ENCODE data around the gene TUFM.
"Not testable (repeated sequence)": the region's sequence is repeated elsewhere in the genome, so short reads cannot be mapped to it uniquely, and the experiment has no call there.

TUFM gene

DNA sequence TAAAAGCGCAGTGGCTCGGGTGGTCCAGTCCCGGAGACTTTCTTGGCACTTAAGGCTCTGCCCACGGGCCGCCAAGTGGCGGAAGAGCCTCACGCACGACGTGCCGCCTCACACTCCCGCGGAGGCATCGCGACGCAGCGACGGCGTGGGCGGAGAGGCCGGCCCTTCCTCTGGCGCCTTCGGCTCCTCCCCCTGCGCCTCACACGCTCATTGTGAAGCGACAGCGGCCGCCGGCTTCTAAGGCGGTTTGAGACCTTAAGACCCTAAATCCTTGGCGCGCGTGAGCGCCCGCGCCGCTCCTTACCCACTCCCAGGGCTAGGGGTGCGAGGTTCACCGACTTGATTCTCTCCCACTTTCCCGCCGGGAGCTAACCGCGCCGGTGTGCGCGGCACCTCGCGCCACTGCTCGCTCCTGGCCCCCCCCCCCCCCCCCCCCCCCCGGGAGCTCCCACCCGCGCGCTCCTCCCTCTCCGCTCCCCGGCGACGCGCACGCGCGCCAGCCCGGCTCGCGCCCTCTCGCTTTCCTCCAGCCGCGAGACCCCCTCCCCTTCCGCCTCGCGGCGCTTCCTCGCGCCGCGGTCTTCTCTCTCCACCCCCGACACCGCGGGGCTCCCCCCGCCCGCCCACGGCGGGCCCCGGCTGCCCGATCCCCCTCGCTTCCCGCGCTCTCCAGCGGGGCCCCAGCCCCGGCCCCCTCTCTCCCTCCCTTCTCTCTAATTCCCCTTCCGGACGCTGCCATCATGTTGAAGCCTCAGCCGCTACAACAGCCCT is 23.4 kb downstream of the TUFM start, which contains the start of gene ATXN2L:
Gene ATXN2L (plus strand): TSS at position 480 of the 771 bp plus-strand sequence. CDS start 261 bp downstream, at position 741.
- Histone ChIP-seq H3K27me3 (ENCODE audit: low read depth, low read length) (no peaks in the 10 kb centered on the region), H3K4me3 (ENCODE audit: low read depth in 1 of 2, low read length in 2 of 2) (peak within 1 kb of the TSS; percentile 88 to 95), H3K4me1 (ENCODE audit: control insufficient read depth in 1 of 2, insufficient read depth in 2 of 2, low read length in 2 of 2) (peaks cover 7 to 24% of the 10 kb centered on the region in 2 donors), H3K36me3 (ENCODE audit: control insufficient read depth in 1 of 2, insufficient read depth in 2 of 2, low read length in 2 of 2) (peaks cover 28 to 34% of the 10 kb centered on the region in 2 donors), H3K27ac (ENCODE audit: low read length) (peak within 1 kb of the TSS; percentile 71), H3K9me3 (ENCODE audit: control insufficient read depth in 1 of 2, low read length in 2 of 2) (no peaks in the 10 kb centered on the region)

DNA sequence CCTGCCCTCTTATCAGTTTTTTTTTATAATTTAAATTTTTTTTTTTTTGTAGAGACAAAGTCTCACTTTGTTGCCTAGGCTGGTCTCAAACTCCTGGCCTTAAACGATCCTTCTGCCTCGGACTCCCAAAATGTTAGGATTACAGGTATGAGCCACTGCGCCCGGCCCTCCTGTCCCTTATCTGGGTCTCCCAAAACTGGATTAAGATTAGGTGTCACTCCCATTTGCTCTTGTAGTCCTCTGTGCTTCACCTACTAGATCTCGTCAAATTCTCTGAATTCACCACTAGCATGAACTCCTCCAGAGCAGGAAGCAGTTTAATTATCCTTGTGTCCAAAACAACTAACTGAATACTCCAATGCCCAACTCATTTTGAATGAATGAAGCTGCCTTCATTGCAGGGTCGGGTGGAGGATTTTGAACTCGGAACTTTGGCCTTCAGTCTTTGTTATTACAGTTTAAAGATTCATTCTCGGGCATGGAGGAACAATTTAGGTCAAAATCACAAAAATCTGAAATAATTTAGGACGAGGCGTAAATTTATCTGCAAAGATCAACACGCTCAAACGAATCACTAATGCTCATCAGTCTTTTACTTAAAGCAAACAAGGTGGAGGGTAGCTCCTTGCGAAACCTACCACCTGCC is 24.2 kb downstream of the TUFM start:
- Histone ChIP-seq H3K4me1 (ENCODE audit: control insufficient read depth in 1 of 2, insufficient read depth in 2 of 2, low read length in 2 of 2) (peaks cover 7 to 24% of the 10 kb centered on the region in 2 donors), H3K27ac (ENCODE audit: low read length) (peak overlapping the region; percentile 71)

DNA sequence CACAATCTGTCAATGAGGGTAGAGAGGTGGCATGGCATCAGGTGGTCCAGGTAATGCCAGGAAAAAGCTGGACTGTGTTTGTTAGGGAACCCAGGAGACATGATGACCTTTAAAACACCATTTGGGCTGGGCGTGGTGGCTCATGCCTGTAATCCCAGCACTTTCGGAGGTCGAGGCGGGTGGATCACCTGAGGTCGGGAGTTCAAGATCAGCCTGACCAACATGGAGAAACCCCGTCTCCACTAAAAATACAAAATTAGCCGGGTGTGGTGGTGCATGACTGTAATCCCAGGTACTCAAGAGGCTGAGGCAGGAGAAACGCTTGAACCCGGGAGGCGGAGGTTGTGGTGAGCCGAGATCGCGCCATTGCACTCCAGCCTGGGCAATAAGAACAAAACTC is 25.6 kb downstream of the TUFM start:
- not testable (repeated sequence) for H3K27me3 ChIP-seq (ENCODE audit: low read depth, low read length); H3K9me3 ChIP-seq (ENCODE audit: control insufficient read depth in 1 of 2, low read length in 2 of 2); H3K27ac ChIP-seq (ENCODE audit: low read length); H3K4me3 ChIP-seq (ENCODE audit: low read depth in 1 of 2, low read length in 2 of 2)
- H3K36me3 ChIP-seq (ENCODE audit: control insufficient read depth in 1 of 2, insufficient read depth in 2 of 2, low read length in 2 of 2): peaks cover 6 to 15% of the 10 kb centered on the region in 2 donors
- peaks cover 6 to 18% of the 10 kb centered on the region in 2 donors for H3K4me1 ChIP-seq (ENCODE audit: control insufficient read depth in 1 of 2, insufficient read depth in 2 of 2, low read length in 2 of 2)

More for the DNA sequence above, 24.2 kb downstream of the TUFM start:
- Histone ChIP-seq H3K27me3 (ENCODE audit: low read depth, low read length) (no peaks in the 10 kb centered on the region), H3K4me3 (ENCODE audit: low read depth in 1 of 2, low read length in 2 of 2) (peak overlapping the region; percentile 66 to 95), H3K9me3 (ENCODE audit: control insufficient read depth in 1 of 2, low read length in 2 of 2) (no peaks in the 10 kb centered on the region), H3K36me3 (ENCODE audit: control insufficient read depth in 1 of 2, insufficient read depth in 2 of 2, low read length in 2 of 2) (peaks cover 20 to 27% of the 10 kb centered on the region in 2 donors)

DNA sequence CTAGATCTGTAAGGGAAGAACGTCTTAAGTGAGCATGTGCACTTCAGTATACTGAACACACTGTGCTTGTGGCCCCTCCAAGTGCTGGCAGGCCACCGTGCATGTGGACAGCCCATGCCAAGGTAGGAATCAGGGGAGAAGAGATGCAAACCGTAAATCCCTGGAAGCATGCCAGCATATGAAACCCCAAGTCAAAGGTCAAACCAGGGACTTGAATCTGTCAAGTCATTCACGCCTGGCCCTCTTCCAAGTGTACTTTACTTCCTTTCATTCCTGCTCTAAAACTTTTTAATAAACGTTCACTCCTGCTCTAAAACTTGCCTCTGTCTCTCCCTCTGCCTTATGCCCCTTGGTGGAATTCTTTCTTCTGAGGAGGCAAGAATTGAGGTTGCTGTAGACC is 26.1 kb downstream of the TUFM start:
- Histone ChIP-seq H3K27ac (ENCODE audit: low read length) (no peak overlapping the region), H3K27me3 (ENCODE audit: low read depth, low read length) (no peaks in the 10 kb centered on the region), H3K36me3 (ENCODE audit: control insufficient read depth in 1 of 2, insufficient read depth in 2 of 2, low read length in 2 of 2) (peaks cover under 1 to 11% of the 10 kb centered on the region in 2 donors), H3K9me3 (ENCODE audit: control insufficient read depth in 1 of 2, low read length in 2 of 2) (no peaks in the 10 kb centered on the region), H3K4me3 (ENCODE audit: low read depth in 1 of 2, low read length in 2 of 2) (no peak overlapping the region), H3K4me1 (ENCODE audit: control insufficient read depth in 1 of 2, insufficient read depth in 2 of 2, low read length in 2 of 2) (peaks cover under 1 to 12% of the 10 kb centered on the region in 2 donors)

DNA sequence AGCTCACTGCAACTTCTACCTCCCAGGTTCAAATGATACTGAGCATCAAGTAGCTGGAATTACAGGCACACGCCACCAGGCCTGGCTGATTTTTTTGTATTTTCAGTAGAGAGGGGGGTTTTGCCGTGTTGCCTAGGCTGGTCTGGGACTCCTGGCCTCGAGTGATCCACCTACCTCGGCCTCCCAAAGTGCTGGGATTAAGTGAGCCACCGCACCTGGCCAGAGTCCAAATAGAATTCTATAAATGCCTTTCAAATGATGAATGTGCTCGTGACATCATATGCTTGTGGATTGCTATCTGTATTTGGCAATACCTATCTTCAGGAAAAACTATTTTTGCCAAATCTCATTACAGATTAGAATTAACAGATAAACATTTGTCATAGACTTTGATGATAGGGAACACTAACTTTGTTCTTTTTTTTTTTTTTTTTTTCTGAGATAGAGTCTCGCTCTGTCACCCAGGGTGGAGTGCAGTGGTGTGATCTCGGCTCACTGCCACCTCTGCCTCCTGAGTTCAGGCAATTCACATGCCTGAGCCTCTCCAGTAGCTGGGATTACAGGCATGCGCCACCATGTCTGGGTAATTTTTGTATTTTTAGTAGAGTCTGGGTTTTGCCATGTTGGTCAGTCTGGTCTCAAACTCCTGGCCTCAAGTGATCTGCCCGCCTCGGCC is 38.6 kb downstream of the TUFM start:
- not testable (repeated sequence) for H3K36me3 ChIP-seq (ENCODE audit: control insufficient read depth in 1 of 2, insufficient read depth in 2 of 2, low read length in 2 of 2); H3K4me3 ChIP-seq (ENCODE audit: low read depth in 1 of 2, low read length in 2 of 2); H3K27ac ChIP-seq (ENCODE audit: low read length); H3K27me3 ChIP-seq (ENCODE audit: low read depth, low read length); H3K9me3 ChIP-seq (ENCODE audit: control insufficient read depth in 1 of 2, low read length in 2 of 2); H3K4me1 ChIP-seq (ENCODE audit: control insufficient read depth in 1 of 2, insufficient read depth in 2 of 2, low read length in 2 of 2)

DNA sequence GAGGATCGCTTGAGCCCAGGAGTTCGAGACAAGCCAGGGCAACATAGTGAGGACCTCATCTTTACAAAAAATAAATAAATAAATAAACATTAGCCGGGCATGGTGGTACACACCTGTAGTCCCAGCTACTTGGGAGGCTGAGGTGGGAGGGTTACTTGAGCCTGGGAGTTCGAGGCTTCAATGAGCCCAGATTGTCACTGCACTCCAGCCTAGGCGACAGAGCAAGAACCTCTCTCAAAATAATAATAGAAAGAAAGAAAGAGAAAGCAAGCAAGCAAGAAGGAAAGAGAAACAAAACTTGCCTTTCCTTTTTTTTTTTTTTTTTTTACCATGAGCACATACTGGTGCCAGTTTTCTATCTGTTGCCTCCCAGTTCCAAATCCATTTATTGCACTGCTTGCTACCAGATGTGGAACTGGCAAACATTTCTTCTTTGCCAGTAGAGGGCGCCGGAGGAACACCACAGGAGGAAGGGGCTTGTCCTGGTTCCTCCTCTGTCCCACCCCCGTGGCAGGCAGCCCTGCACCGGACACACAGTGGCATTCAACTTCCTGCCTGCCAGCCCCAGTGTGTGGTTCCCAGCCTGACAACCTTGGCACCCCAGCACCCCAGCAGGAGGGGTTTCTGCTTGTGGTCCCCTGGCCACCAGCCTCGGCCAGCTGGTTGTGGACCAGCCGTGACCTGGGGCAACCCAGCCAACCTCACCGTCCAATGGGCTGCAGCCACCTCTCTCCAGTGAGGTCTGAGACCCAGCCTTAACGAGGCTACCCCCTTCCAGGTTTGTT is 43.7 kb downstream of the TUFM start:
- H3K27ac ChIP-seq (ENCODE audit: low read length); H3K4me3 ChIP-seq (ENCODE audit: low read depth in 1 of 2, low read length in 2 of 2); H3K9me3 ChIP-seq (ENCODE audit: control insufficient read depth in 1 of 2, low read length in 2 of 2); H3K27me3 ChIP-seq (ENCODE audit: low read depth, low read length); H3K36me3 ChIP-seq (ENCODE audit: control insufficient read depth in 1 of 2, insufficient read depth in 2 of 2, low read length in 2 of 2); H3K4me1 ChIP-seq (ENCODE audit: control insufficient read depth in 1 of 2, insufficient read depth in 2 of 2, low read length in 2 of 2): not testable (repeated sequence)

Measured in muscle layer of duodenum (tissue), 2 donors.